ENCODE results near the gene KAZN. TPM values are rescaled to one million over a fixed set of nuclear protein-coding genes. Genes with fewer than 3 reads are reported as not detected.

KAZN gene
- polyA plus RNA-seq, 2 of the 4 experiments (the other 2 are of a cell fraction): 1.3 to 1.9 TPM

GRCh38 chr1:15067148-15067547 is 468.7 kb downstream of the KAZN start:
- no peaks in the 10 kb centered on the region for H3K4me1 ChIP-seq
- ATAC-seq (no peak), DNase-seq (ENCODE audit: low read depth in 1 of 2, low spot score in 1 of 2) (no peak), FAIRE-seq (no peak)
- no peak overlapping the region for H3K4me2 ChIP-seq
- 77% methylated on average over 4 of the region's 4 CpGs for WGBS (ENCODE audit: missing lambda C conversion rate)
- no peaks in the 10 kb centered on the region for H3K9me3 ChIP-seq
- TF ChIP-seq TFCP2L1 (CRISPR knock-in tag; IDR thresholded peaks at IDR 0.05) (no peak), CBX2 (IDR thresholded peaks at IDR 0.05; ENCODE audit: borderline replicate concordance, low read depth) (no peak), FOSB (CRISPR knock-in tag; IDR thresholded peaks at IDR 0.05) (no peak), RCOR1 (IDR thresholded peaks at IDR 0.05; ENCODE audit: low read depth, low read length) (no peak), ATOH8 (CRISPR knock-in tag; IDR thresholded peaks at IDR 0.05; ENCODE audit: low read depth) (no peak), PHF8 (IDR thresholded peaks at IDR 0.05; ENCODE audit: borderline replicate concordance, low read depth) (no peak), JUNB (IDR thresholded peaks at IDR 0.05) (no peak), MYC (IDR thresholded peaks at IDR 0.05; ENCODE audit: borderline replicate concordance, low read length) (no peak)
- no peak overlapping the region for H3K27ac ChIP-seq
- ChIA-PET CTCF (no interaction called here), POLR2A (interaction anchor here (0.5 kb wide), 1 partner anchor 22 kb away, joined by 3 read pairs; no protein-coding TSS in a partner anchor)
- H3K4me3 ChIP-seq: no peak overlapping the region

GRCh38 chr1:15068152-15068551 is 469.7 kb downstream of the KAZN start:
- WGBS (ENCODE audit: missing lambda C conversion rate): 70% methylated on average over 6 of the region's 14 CpGs
- Histone ChIP-seq H3K4me2 (no peak overlapping the region), H3K27ac (no peak overlapping the region), H3K4me3 (no peak overlapping the region), H3K9me3 (no peaks in the 10 kb centered on the region), H3K4me1 (no peaks in the 10 kb centered on the region)
- no peak for DNase-seq (ENCODE audit: low read depth in 1 of 2, low spot score in 1 of 2)
- ChIA-PET POLR2A (no interaction called here), CTCF (no interaction called here)
- no peak for FAIRE-seq
- ATAC-seq: no peak
- TF ChIP-seq SMC3 (IDR thresholded peaks at IDR 0.05): no peak
- TF ChIP-seq ELK1 (IDR thresholded peaks at IDR 0.05; ENCODE audit: low read depth, low read length): no peak
- TF ChIP-seq FOSB (CRISPR knock-in tag; IDR thresholded peaks at IDR 0.05): no peak
- TF ChIP-seq NFE2L2 (conservative IDR thresholded peaks at IDR 0.05; ENCODE audit: low read length): no peak

- TF ChIP-seq RARB (CRISPR knock-in tag; IDR thresholded peaks at IDR 0.05): no peak
- CTCF ChIA-PET: no interaction called here
These were observed 470.5 kb downstream of the KAZN start for GRCh38 chr1:15068997-15069396.

GRCh38 chr1:15070145-15070748 is 471.8 kb downstream of the KAZN start:
- no peak overlapping the region for H3K27ac ChIP-seq
- H3K9me3 ChIP-seq: no peaks in the 10 kb centered on the region
- WGBS (ENCODE audit: missing lambda C conversion rate): 83% methylated on average over 8 of the region's 14 CpGs
- POLR2A ChIA-PET: no interaction called here
- no peaks in the 10 kb centered on the region for H3K4me1 ChIP-seq
- ATAC-seq (no peak), DNase-seq (ENCODE audit: low read depth in 1 of 2, low spot score in 1 of 2) (no peak), FAIRE-seq (no peak)
- no peak for TF ChIP-seq ELK1 (IDR thresholded peaks at IDR 0.05; ENCODE audit: low read depth, low read length)
- TF ChIP-seq ATOH8 (CRISPR knock-in tag; IDR thresholded peaks at IDR 0.05; ENCODE audit: low read depth): no peak
- no peak for TF ChIP-seq CHD4 (IDR thresholded peaks at IDR 0.05; ENCODE audit: borderline replicate concordance)
- TF ChIP-seq EHF (CRISPR knock-in tag; IDR thresholded peaks at IDR 0.05): no peak
- CTCF ChIA-PET: interaction anchor here (1.0 to 1.1 kb wide), 2 partner anchors 23 to 34 kb away, joined by 3 to 5 read pairs; no protein-coding TSS in a partner anchor
- no peak overlapping the region for H3K4me2 ChIP-seq
- H3K4me3 ChIP-seq: no peak overlapping the region

More at GRCh38 chr1:15068997-15069396, 470.5 kb downstream of the KAZN start:
- Histone ChIP-seq H3K9me3 (no peaks in the 10 kb centered on the region), H3K4me1 (no peaks in the 10 kb centered on the region), H3K27ac (no peak overlapping the region), H3K4me3 (no peak overlapping the region), H3K4me2 (no peak overlapping the region)
- DNase-seq (ENCODE audit: low read depth in 1 of 2, low spot score in 1 of 2) (no peak), ATAC-seq (no peak), FAIRE-seq (no peak)
- POLR2A ChIA-PET: no interaction called here
- WGBS (ENCODE audit: missing lambda C conversion rate): 76% methylated on average over 4 of the region's 4 CpGs

Measured in A549 (cell line).